ENCODE results near the gene ZZZ3. TPM values are rescaled to one million over a fixed set of nuclear protein-coding genes. Genes with fewer than 3 reads are reported as not detected.
A peak's percentile ranks its signal among the peaks of the same experiment; 100 is the strongest.

The ZZZ3 gene
- total RNA-seq, 1 experiment from 2014 or later: 51.1 TPM

- H3K23ac ChIP-seq (ENCODE audit: insufficient read length, low read depth, low read length): no peak overlapping the region
- no CpG with 5 or more reads among the region's 4 CpGs for WGBS (ENCODE audit: extremely low coverage, insufficient read length, low lambda C conversion rate)
- H3K56ac ChIP-seq (ENCODE audit: insufficient read length, low read depth, low read length): no peak overlapping the region
- no peak overlapping the region for H3K18ac ChIP-seq (ENCODE audit: insufficient read length, low read depth, low read length)
- H3K27ac Mint-ChIP-seq: peak overlapping the region in 2 of 3 experiments; percentile 61 to 74; a peak in 2 of 7 replicates
- peaks cover 18% of the 10 kb centered on the region; the same call in 1 of the 2 replicates for H3K79me2 ChIP-seq (ENCODE audit: insufficient read depth, low read length)
- no peaks in the 10 kb centered on the region for H3K9me3 Mint-ChIP-seq
- H3K14ac ChIP-seq (ENCODE audit: insufficient read depth, low read length): no peak overlapping the region
- no peak overlapping the region for H4K8ac ChIP-seq (replicated peaks; ENCODE audit: insufficient read length, low read depth, low read length)
- no peak overlapping the region for H2BK20ac ChIP-seq (ENCODE audit: low read depth, low read length, poor library complexity, severe bottlenecking)
- H3K4me2 ChIP-seq (ENCODE audit: insufficient read depth, insufficient read length, low read length): no peak overlapping the region
- H3K9me3 ChIP-seq (ENCODE audit: control insufficient read depth, low read depth, low read length): no peaks in the 10 kb centered on the region
- no peaks in the 10 kb centered on the region for H4K20me1 ChIP-seq (ENCODE audit: control insufficient read depth, insufficient read depth, insufficient read length)
- no peak overlapping the region for H3K4ac ChIP-seq (ENCODE audit: low read depth, low read length)
- no peak overlapping the region for H2BK5ac ChIP-seq (ENCODE audit: insufficient read length, low read length)
- no peak overlapping the region for H2BK15ac ChIP-seq (ENCODE audit: low read depth, low read length)
- no peak overlapping the region for H2BK120ac ChIP-seq (ENCODE audit: low read depth, low read length, poor library complexity, severe bottlenecking)
- H4K5ac ChIP-seq (ENCODE audit: insufficient read length, low read depth, low read length): no peak overlapping the region
- H3K23me2 ChIP-seq (ENCODE audit: insufficient read length, low read depth, low read length, poor library complexity, severe bottlenecking): no peaks in the 10 kb centered on the region
- H3T11ph ChIP-seq (ENCODE audit: low read length): no peak overlapping the region
- H4K91ac ChIP-seq (ENCODE audit: insufficient read length, low read depth, low read length): no peak overlapping the region
- H3K4me3 Mint-ChIP-seq: no peak overlapping the region
- H2BK12ac ChIP-seq (ENCODE audit: insufficient read length, low read depth, low read length): no peak overlapping the region
- DNase-seq: no peak
- TF ChIP-seq CTCF (conservative IDR thresholded peaks at IDR 0.05): no peak
- no peaks in the 10 kb centered on the region for H3K27me3 ChIP-seq (ENCODE audit: insufficient read depth, low read length)
- peaks cover 10% of the 10 kb centered on the region for H3K79me1 ChIP-seq (ENCODE audit: insufficient read depth, low read depth, low read length, poor library complexity, severe bottlenecking)
- no peak overlapping the region for H3K27ac ChIP-seq (ENCODE audit: insufficient read length, low read depth, low read length)
- H3K4me1 Mint-ChIP-seq: no peaks in the 10 kb centered on the region
- H2AFZ ChIP-seq (ENCODE audit: low read length): no peak overlapping the region
- H3K9ac ChIP-seq (ENCODE audit: extremely low read depth, insufficient read length, low read length): no peak overlapping the region
- peaks cover 0 to 5% (median 0%) of the 10 kb centered on the region in 3 experiments; a peak in 2 of 7 replicates for H3K36me3 Mint-ChIP-seq (ENCODE audit: insufficient read depth in 1 of 3, low read depth in 3 of 3)
- H3K4me1 ChIP-seq (ENCODE audit: insufficient read depth, low read length): no peaks in the 10 kb centered on the region
- no peak overlapping the region for H2AK5ac ChIP-seq (ENCODE audit: insufficient read length, low read length)
- H3K27me3 Mint-ChIP-seq (ENCODE audit: low read depth): no peaks in the 10 kb centered on the region
These were observed 20.8 kb downstream of the ZZZ3 start for GRCh38 chr1:77661696-77662095.

Data from H9 (cell line).